Right lobe of liver (tissue), 6 donors: ENCODE measurements around the gene RNF223. TPM values are rescaled to one million over a fixed set of nuclear protein-coding genes. Genes with fewer than 3 reads are reported as not detected.

Experiments used
- ATAC-seq, 4 donors: fragments of 200-7000 bp; cut with Tn5 transposase; one replicate each; pipeline ENCODE4 v1.9.1; 2020; ENCODE audit warnings: mild to moderate bottlenecking in 4 of 4, moderate library complexity in 4 of 4
- DNase-seq, 3 donors: peaks; one replicate each; pipeline ENCODE4 v3.0.0-alpha.2; 2020
- H3K27ac ChIP-seq, 3 donors: fragments of 200-600 bp; one replicate each; pipeline ENCODE4 v1.8.0; 2022
- H3K27me3 ChIP-seq, 2 donors: fragments of 200-600 bp; one replicate each; pipeline ENCODE4 v1.8.0; 2022
- H3K36me3 ChIP-seq, 4 donors: fragments of 200-600 bp; sonication (generic) in 1 of 4; one replicate each; pipeline versions ENCODE4 v1.5.1 to v1.8.0; 2017 to 2022; ENCODE audit warnings: control low read depth in 1 of 4
- H3K4me1 ChIP-seq, 4 donors: fragments of 200-600 bp; sonication (generic) in 1 of 4; one replicate each; pipeline versions ENCODE4 v1.5.1 to v1.8.0; 2017 to 2022; ENCODE audit warnings: control low read depth in 1 of 4
- H3K4me3 ChIP-seq, 3 donors: fragments of 200-600 bp; one replicate each; pipeline ENCODE4 v1.8.0; 2022
- H3K9me3 ChIP-seq, 4 donors: fragments of 200-600 bp; sonication (generic) in 1 of 4; one replicate each; pipeline versions ENCODE4 v1.5.1 to v1.8.0; 2017 to 2022; ENCODE audit warnings: control low read depth in 1 of 4
- POLR2A ChIP-seq: fragments of 450-650 bp; IDR thresholded peaks from one replicate; pipeline ENCODE4 v1.6.1; 2017; ENCODE audit warnings: antibody characterized with exemption, mild to moderate bottlenecking
- WGBS: methylation state at CpG from one replicate; pipeline ENCODE4 v1.1.6; 2018; ENCODE audit warnings: low coverage, low lambda C conversion rate; ENCODE audit not compliant: insufficient coverage; ENCODE audit errors: missing lambda C conversion rate; 5-methylcytosine and 5-hydroxymethylcytosine counted together
- intact Hi-C, 2 donors: fragments of 100-400 bp; cut with DNase I; formaldehyde crosslinking; loops; one replicate each; pipeline versions ENCODE4 v1.11.2 to v1.14.1; 2022
- total RNA-seq, 6 experiments: library from RNA; depleted of rRNA in 2 of 6; stranded (reverse); fragments of >200 nt in 2 of 6; fragmentation: NEBNext Ultra II Directional in 3 of 6; extraction: Animal tissue kit (Norgen Biotek cat#: 25700) in 3 of 6; gene quantifications; one replicate each; pipeline versions ENCODE4 v1.1.0 to v1.2.4, GENCODE V29; 2016 to 2023
- TF ChIP-seq, protein P1 (sequence below), 4 donors: fragments of 200-600 bp in 3 of 4; fragments of 450-650 bp in 1 of 4; IDR thresholded peaks; one replicate each; pipeline versions ENCODE4 v1.5.1 to v1.8.0; 2016 to 2022; ENCODE audit warnings: antibody characterized with exemption in 4 of 4, mild to moderate bottlenecking in 2 of 4
- donor health status: DM: no; HTN: yes; CAD: no.
- donor health status: DM: no; HTN: no; CAD: no.
- donor health status: DM: no; HTN: no; CAD: no.
- donor health status: DM: no; HTN: yes; CAD: no.
- donor health status: DM: no; HTN: yes; CAD: no.

RNF223 gene
- total RNA-seq, 6 experiments from 2014 or later = not detected

DNA sequence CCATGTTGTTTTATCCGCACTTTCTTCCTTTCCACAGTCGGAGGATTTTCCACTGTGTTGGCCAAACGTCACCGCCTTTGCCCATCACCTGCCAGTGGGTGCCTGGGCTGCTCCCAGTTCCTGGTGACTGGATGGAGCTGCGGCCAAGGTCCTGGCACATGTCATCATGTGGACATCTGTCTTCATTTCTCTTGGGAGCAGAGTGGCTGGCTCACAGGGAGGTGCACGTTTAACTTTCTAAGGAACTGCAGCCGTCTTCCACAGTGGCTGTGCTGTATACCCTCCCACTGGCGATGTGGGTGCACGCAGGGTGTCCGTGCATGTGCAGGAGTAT is 19.5 kb upstream of the RNF223 start:
- H3K4me1 ChIP-seq = no peaks in the 10 kb centered on the region
- no peaks in the 10 kb centered on the region for H3K27me3 ChIP-seq
- H3K27ac ChIP-seq = no peak overlapping the region
- H3K9me3 ChIP-seq = no peaks in the 10 kb centered on the region
- DNase-seq (peak in 1 of 3 donors; percentile 28), ATAC-seq (no peak)
- intact Hi-C loops = no loop called here
- WGBS = 76% methylated on average over 6 of the region's 10 CpGs
- no peak overlapping the region for H3K4me3 ChIP-seq
- no peaks in the 10 kb centered on the region for H3K36me3 ChIP-seq
- no peak for TF ChIP-seq POLR2A
- TF ChIP-seq, protein P1, sequence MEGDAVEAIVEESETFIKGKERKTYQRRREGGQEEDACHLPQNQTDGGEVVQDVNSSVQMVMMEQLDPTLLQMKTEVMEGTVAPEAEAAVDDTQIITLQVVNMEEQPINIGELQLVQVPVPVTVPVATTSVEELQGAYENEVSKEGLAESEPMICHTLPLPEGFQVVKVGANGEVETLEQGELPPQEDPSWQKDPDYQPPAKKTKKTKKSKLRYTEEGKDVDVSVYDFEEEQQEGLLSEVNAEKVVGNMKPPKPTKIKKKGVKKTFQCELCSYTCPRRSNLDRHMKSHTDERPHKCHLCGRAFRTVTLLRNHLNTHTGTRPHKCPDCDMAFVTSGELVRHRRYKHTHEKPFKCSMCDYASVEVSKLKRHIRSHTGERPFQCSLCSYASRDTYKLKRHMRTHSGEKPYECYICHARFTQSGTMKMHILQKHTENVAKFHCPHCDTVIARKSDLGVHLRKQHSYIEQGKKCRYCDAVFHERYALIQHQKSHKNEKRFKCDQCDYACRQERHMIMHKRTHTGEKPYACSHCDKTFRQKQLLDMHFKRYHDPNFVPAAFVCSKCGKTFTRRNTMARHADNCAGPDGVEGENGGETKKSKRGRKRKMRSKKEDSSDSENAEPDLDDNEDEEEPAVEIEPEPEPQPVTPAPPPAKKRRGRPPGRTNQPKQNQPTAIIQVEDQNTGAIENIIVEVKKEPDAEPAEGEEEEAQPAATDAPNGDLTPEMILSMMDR (IDR thresholded peaks at IDR 0.05) = no peak

DNA sequence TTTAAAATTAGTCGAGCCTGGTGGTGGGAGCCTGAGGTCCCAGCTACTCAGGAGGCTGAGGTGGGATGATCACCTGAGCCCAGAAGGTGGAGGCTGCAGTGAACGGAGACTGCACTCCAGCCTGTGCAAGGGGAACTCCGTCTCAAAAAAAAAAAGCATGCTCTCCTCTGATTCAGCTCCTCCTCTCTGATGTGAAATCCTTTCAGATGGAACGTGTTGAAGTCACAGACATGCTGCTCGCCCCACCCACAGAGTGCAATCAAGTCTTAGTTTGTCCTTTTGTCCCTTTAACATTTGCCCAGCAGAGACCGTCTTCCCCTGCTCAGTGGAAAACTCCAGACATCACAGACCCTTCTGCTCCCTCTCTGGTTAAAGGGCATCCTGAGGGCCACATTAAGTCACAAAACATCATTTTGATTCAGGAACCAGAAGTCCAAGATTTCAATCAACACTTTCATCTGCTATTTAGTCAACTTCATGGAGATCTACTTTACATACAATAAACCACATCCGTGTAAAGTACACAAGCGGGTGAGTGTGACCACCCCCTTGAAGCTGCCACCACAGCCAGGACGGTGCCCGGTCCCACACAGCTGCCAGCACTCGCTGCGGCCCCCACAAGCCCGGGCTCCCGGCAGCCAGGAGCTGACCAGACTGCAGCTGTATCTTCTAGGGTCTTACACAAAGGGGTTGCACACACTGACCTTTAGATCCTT is 18.9 kb upstream of the RNF223 start:
- ATAC-seq = no peak
- intact Hi-C loops = no loop called here
- TF ChIP-seq, protein P1 (IDR thresholded peaks at IDR 0.05) = no peak
- TF ChIP-seq POLR2A = no peak

DNA sequence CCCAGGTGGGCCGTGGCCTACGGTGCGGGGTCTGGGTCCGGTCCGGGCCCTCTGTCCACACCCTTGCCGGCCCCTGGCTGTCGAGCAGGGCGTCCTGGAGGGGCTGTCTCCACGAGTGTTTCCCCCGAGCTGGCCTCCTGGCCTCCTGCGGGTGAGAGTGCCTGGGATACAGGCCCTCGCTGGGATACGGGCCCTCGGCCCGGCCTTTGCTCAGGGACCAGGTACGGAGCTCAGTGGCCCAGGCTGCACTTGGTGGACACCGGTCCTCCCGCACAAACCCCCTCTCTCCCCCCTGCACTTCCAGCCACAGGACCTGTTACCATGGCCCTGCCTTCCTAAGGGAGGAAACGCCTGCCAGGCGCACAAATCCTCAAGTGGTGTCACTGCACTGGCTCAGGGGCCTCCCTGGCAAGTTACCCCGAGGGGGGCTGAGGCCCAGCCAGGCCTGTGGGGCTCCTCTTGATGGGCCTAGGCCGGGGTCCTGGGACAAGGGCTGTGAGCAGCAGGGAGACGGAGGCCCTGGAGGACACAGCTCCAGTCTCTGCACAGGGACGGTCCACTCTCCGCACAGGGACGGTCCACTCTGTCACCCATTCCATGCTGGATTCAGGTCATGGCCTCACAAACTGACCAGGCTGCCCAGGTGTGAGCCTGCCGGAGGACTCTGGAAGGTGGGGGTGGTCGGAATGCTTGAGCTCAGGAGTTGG is 18.2 kb upstream of the RNF223 start:
- no peaks in the 10 kb centered on the region for H3K27me3 ChIP-seq
- TF ChIP-seq POLR2A = no peak
- TF ChIP-seq, protein P1 (IDR thresholded peaks at IDR 0.05) = no peak
- WGBS = 100% methylated on average over 3 of the region's 28 CpGs

More for the DNA sequence above, 18.9 kb upstream of the RNF223 start:
- WGBS = 89% methylated on average over 9 of the region's 14 CpGs
- Histone ChIP-seq H3K9me3 (no peaks in the 10 kb centered on the region), H3K27ac (no peak overlapping the region), H3K27me3 (no peaks in the 10 kb centered on the region), H3K4me3 (no peak overlapping the region), H3K36me3 (no peaks in the 10 kb centered on the region), H3K4me1 (no peaks in the 10 kb centered on the region)
- DNase-seq = peak in 1 of 3 donors; percentile 37

DNA sequence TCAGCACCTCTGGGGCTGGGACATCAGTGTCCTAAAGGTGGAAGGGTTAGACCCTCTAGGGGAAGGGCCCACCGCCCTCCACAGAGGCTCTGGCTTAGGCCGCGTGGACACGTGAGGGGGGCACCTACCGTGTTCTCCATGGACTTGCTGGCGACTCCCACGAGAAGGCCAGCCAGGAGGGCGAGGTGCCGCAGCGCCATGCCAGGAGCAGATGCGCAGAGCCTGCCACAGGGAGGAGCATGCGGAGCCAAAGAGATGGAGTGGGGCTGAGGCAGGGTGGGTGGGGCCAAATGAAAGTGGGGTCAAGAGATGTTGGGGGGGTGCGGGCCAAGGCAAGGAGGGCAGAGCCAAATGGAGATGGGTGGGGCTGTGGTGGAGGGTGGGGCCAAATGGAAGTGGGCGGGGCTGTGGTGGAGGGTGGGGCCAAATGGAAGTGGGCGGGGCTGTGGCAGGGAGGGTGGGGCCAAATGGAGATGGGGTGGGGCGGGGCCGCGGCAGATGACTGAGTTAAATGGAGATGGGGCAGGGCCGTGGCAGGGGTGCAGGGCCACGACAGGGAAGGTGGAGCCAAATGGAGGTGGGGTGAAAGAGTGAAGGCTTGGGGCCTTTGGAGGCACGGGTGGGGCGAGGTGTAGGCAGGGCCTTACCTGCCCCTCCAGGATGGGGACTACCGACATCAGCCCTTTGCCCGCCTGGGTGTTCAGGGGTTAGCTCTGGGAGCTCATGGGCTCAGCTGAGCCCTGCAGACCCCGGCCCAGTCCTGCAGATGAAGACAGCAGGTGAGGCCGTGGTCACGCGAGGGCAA is 17.4 kb upstream of the RNF223 start:
- ATAC-seq (no peak), DNase-seq (peak in 2 of 3 donors; percentile 41 to 57)
- Histone ChIP-seq H3K9me3 (no peaks in the 10 kb centered on the region), H3K27ac (no peak overlapping the region), H3K36me3 (no peaks in the 10 kb centered on the region), H3K27me3 (no peaks in the 10 kb centered on the region), H3K4me1 (no peaks in the 10 kb centered on the region), H3K4me3 (no peak overlapping the region)
- WGBS = 89% methylated on average over 18 of the region's 28 CpGs
- no peak for TF ChIP-seq POLR2A
- TF ChIP-seq, protein P1 (IDR thresholded peaks at IDR 0.05) = no peak
- intact Hi-C loops = no loop called here

More for the DNA sequence above, 18.2 kb upstream of the RNF223 start:
- DNase-seq (peak in 1 of 3 donors; percentile 48), ATAC-seq (peak in 2 of 4 donors; percentile 5 to 10)
- no peaks in the 10 kb centered on the region for H3K9me3 ChIP-seq
- intact Hi-C loops = no loop called here
- no peaks in the 10 kb centered on the region for H3K4me1 ChIP-seq
- no peak overlapping the region for H3K27ac ChIP-seq
- H3K4me3 ChIP-seq = no peak overlapping the region
- H3K36me3 ChIP-seq = no peaks in the 10 kb centered on the region
